ENCODE measurements around the gene CNTNAP5.

DNA sequence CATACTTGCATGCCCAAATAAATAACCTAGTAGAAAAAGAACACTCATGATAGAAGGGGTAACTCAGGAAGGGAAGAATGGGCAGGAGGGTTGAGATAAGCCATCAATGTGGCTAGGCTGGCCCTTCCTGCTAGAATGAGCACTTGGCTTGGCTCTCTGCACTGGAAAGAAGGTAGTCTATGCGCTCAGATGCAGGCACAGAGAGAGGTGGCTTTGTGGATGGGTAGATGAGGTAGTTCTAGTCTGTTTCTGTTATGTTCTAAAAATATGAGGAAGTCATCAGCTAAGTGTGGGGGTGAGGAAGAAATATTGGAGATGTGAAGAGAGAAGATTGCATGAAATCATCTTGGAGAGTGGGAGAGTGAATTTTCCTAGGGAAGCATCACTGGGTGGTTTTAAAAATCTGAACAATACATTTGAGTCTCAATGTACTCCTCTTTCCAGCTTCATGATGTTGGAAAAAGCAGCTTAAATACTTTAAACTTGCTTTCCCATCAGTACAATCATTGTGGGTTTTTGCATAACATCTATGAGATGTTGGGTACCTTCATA lies 357.1 kb downstream of the CNTNAP5 start:
- TF ChIP-seq, protein P1, sequence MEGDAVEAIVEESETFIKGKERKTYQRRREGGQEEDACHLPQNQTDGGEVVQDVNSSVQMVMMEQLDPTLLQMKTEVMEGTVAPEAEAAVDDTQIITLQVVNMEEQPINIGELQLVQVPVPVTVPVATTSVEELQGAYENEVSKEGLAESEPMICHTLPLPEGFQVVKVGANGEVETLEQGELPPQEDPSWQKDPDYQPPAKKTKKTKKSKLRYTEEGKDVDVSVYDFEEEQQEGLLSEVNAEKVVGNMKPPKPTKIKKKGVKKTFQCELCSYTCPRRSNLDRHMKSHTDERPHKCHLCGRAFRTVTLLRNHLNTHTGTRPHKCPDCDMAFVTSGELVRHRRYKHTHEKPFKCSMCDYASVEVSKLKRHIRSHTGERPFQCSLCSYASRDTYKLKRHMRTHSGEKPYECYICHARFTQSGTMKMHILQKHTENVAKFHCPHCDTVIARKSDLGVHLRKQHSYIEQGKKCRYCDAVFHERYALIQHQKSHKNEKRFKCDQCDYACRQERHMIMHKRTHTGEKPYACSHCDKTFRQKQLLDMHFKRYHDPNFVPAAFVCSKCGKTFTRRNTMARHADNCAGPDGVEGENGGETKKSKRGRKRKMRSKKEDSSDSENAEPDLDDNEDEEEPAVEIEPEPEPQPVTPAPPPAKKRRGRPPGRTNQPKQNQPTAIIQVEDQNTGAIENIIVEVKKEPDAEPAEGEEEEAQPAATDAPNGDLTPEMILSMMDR (conservative IDR thresholded peaks at IDR 0.05; ENCODE audit: low read length): no peak
- no peak for TF ChIP-seq EZH2phosphoT487 (IDR thresholded peaks at IDR 0.05; ENCODE audit: borderline replicate concordance)
